ENCODE measurements around the gene SMARCC2. TPM values are rescaled to one million over a fixed set of nuclear protein-coding genes. Genes with fewer than 3 reads are reported as not detected.

Gene SMARCC2
- total RNA-seq, result 63.4 TPM
- long read RNA-seq, full-length matches to known transcripts, result 70 of 188 reads
- long read RNA-seq, partial matches to known transcripts, result 33 of 188 reads
- long read RNA-seq, other reads (novel, unspliced or antisense), result 85 of 188 reads

DNA sequence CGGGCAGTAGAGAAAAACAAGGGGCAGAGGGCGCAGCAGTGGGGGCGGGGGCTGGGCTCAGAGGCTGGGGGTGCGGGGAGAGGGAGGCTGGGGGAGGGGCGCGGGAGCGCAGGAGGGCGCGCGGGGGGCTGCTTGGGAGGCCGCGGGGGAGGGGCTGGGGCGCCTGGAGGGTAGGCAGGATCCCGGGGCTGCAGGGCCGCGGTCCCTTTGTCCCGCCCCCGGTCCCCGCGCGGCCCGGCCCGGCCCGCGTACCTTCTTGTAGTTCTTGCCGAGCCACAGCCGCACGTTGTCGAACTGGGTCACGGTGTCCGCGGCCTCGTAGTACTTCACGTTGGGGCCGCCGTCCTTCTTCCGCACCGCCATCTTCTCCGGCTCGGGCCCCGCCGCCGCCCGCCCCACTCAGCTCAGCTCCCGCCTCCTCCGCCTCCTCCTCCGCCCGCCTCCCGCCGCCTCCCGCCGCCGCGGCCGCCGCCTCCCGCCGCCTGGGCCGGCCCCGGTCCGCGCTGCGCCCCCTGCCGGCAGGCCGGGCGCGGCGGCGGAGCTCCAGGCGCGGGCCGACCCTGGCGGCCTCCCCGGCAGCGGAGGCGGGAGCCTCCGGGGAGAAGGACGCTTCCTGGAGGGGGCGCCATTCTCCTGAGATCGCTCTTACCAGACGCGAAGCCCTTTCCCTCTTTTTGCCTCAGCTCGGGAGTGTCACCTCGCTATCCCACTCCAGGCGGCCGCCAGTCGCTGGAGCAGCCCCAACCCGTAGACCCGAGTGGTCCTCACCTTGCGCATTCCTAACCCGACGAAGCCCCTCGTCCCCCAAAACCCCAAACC lies at the start of gene SMARCC2:
Gene SMARCC2 (minus strand): TSS at position 385 of the 819 bp plus-strand sequence. CDS start 22 bp downstream, at position 363.
- ATAC-seq (ENCODE audit: poor library complexity) (peak; percentile 90), DNase-seq (peak; percentile 92)
- intact Hi-C loops (cut with DNase I), result loop anchor here (2.0 kb wide), 1 partner anchor 71 kb away; the partner anchor contains the start of gene ZC3H10

DNA sequence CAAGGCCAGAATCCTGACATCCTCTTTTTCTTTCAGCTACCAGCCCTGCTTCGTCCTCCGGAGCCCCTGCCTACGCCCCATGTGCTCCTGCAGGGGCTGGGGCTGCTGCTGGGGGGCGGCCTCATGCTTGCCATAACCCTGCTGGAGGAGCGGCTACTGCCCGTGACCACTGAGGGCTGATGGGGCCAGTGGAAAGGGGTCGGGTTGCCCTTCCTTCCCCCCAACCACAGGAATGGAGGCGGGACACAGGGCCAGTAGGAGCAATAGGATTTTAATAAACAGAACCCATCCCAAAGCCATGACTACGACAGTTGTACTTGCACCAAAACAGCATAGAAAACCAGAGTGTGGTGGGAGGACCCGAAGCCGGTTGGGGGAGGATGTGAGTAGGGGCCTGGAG lies 48.3 kb upstream of the SMARCC2 start:
- ATAC-seq (ENCODE audit: poor library complexity) (no peak), DNase-seq (no peak)
- intact Hi-C loops (cut with DNase I), result no loop called here

DNA sequence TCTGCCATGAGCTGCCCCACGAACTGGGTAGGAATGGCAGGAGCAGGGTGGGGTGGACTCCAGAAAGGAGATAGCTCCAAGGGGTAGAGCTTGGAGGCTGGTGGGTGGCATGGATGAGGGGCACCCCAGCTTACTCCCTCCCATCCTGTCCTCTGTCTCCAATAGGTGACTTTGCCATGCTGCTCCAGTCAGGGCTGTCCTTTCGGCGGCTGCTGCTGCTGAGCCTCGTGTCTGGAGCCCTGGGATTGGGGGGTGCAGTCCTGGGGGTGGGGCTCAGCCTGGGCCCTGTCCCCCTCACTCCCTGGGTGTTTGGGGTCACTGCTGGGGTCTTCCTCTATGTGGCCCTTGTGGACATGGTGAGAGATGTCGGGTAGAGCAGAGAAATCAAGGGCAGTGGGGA lies 47.7 kb upstream of the SMARCC2 start:
- ATAC-seq (ENCODE audit: poor library complexity) (no peak), DNase-seq (no peak)
- intact Hi-C loops (cut with DNase I), result no loop called here

DNA sequence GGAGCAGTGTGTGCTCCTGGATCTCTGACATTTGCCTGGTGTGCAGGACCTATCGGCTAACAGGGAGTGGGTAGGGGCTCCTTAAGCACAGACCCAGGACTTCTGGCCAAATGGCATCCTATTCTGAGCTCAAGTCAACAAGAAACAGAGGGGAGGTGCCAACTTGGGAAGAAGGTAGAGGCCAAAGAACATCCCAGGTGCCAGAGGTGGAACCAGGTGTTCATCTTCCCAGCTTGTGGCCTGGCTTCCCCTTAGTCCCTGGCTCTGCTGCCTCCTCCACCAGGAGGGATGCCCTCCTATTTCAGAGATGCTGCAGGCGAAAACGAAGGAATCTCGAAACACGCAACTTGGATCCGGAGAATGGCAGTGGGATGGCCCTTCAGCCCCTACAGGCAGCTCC lies 46.8 kb upstream of the SMARCC2 start:
- intact Hi-C loops (cut with DNase I), result no loop called here
- no peak for DNase-seq

DNA sequence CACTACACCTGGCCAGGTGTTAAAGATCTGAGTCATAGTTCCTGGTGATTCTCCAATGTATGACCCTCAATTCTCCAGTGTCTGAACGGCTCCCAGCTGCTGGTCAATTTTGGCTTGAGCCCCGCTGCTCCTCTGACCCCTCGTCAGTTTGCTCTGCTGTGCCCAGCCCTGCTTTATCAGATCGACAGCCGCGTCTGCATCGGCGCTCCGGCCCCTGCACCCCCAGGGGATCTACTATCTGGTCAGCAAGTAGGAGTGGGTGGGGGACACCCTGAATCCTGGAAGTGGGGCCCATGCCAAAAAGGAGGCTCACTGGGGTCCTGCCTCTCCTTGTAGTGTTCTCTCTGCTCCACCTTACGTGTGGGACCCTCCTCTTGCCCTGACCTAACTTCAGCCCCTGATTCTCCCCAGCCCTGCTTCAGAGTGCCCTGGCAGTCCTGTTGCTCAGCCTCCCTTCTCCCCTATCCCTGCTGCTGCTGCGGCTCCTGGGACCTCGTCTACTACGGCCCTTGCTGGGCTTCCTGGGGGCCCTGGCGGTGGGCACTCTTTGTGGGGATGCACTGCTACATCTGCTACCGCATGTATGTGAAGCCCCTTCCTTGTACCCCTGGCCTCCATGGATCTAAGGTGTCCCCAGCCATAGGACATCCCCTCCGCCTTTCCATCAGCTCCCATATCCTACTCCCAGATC lies 45.6 kb upstream of the SMARCC2 start:
- intact Hi-C loops (cut with DNase I), result no loop called here
- DNase-seq (no peak), ATAC-seq (ENCODE audit: poor library complexity) (no peak)

More for the DNA sequence above, 46.8 kb upstream of the SMARCC2 start:
- no peak for ATAC-seq (ENCODE audit: poor library complexity)

DNA sequence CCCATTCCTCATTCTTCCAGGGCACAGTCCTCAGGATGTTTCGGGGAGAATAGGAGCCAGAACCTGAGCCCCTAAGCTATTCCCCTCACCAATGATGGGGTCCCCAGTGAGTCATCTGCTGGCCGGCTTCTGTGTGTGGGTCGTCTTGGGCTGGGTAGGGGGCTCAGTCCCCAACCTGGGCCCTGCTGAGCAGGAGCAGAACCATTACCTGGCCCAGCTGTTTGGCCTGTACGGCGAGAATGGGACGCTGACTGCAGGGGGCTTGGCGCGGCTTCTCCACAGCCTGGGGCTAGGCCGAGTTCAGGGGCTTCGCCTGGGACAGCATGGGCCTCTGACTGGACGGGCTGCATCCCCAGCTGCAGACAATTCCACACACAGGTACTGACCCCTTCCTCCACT lies 41.9 kb upstream of the SMARCC2 start:
- ATAC-seq (ENCODE audit: poor library complexity), result no peak
- intact Hi-C loops (cut with DNase I), result no loop called here
- no peak for DNase-seq

DNA sequence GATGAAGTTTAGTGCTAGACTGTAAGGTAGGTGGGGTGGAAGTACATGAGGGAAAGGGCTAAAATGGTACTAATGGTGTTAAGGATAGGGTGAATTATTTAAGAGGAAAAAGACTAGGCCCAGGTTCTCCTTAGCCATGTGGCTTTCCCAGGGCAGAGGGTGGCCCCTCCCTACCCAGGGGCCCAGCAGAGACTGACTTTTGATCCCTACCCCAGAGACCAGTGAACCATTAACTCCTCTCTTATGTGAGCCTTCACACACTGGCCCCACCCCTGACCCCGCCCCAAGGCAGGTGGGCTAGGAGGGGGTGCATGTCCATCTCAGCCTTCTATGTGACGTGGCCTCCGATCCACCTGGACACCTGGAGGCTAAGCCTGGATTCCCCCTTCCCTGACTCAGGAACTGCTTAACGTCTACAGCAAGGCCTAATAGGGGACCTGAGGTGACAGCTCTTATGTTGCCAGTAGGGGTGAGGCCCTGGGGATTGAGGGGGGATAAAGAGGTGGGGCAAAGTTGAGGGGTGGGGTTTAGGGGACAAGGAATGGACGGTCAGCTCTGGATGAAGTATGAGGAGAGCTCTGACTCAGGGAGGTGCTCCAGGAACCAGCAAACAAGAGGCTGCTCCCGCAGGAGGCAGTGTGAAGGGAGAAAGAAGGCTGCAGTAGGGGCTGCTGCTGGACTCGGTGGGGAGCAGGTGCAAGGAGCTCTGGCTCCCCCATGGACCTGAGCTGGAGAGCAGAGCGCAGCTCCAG lies 41.3 kb upstream of the SMARCC2 start:
- DNase-seq, result no peak
- intact Hi-C loops (cut with DNase I), result no loop called here
- peak; percentile 11 for ATAC-seq (ENCODE audit: poor library complexity)

DNA sequence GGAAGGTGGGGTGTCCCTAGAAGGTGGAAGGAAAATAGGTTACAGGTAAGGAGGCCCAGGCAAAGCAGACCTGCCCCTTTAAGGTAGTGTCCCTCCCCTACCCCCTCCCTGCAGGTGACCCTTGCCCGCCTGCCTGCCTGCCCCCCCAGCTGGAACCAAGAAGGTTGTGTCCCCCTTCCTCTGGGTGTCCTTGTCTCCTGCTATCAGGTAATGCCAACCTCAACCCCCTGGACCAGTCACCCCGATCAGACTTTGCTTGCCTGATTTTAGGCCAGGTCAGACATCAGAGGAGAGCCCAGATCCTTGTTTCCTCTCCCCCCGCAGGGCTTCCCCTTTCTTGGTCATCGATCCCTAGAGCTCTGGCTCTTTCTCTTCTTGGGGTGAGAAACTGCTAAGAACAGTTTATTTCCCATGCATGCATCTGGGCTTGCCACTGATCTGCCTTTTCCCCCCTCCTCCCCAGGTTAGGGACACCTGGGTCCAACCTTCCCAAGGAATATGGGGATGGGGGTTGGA lies 40.7 kb upstream of the SMARCC2 start, which contains the start of gene SLC39A5:
Gene SLC39A5 (plus strand): TSS at position 136 of the 516 bp plus-strand sequence. CDS start 1,224 bp downstream, outside the sequence.
- DNase-seq (no peak), ATAC-seq (ENCODE audit: poor library complexity) (no peak)
- intact Hi-C loops (cut with DNase I), result no loop called here

DNA sequence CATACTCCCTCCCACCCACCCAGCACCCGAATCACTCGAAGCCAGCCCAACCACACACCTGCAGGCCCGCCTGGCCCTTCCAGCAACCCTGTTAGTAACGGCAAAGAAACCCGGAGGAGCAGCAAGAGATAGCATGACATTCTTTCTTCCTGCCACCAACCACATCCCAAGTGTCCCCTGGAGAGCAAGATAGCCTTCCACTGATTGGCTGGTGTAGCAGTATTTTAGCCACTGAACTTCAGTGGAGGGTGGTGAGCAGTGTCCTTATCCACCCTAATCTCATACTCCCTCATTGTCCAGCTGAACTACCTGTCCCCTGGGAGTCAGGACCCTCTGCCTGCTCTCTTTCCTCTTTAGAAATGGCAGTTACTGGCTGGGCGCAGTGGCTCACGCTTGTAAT lies 39.8 kb upstream of the SMARCC2 start:
- intact Hi-C loops (cut with DNase I), result no loop called here
- ATAC-seq (ENCODE audit: poor library complexity), result no peak
- DNase-seq, result no peak

DNA sequence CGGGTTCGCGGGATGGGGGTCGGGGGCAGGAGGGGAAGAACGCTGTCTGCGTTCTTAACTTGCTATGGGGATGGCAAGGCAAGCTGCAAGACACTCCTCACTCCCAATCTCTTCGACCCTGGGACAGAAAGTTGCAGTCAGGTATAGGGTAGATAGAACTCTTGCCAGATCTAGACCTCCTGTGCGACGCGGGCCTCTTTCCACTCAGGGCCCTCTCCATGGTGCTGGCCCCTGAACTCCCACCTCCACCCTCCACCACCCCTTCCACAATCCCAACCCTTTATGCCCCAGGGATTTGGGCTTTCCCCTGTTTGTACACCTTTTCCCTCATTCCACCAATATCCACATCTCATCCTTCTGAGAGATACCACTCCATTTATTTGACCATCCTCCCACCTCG lies 35.7 kb upstream of the SMARCC2 start:
- intact Hi-C loops (cut with DNase I), result no loop called here
- no peak for DNase-seq
- no peak for ATAC-seq (ENCODE audit: poor library complexity)

DNA sequence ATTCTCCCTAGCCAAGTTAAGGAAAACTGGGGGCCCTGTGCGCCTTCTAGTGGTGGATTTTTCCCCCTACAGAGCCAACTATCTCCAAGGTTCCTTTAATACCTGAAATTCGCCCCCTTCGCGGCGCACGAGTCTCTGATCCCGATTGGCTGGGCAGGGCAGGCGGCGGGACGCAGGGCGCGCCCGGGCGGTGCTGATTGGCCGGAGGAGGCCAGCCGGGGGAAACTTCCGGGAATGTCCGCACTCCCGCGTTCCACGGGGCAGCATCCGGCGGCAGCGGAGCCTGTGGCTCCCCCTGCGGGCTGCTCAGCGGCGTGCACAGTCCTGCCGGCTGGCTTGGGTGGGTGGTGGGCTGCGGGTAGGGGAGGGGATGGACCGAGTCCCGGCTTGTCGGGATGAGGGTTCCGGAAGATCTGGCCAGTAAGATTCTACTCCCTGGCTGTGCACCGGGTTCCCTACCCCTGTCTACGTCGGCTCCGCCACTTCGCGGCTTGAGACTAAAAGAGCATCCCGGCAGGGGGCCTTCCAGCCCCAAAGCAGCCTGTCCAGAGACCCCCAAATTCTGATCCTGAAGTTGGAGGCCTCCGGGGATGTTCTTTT lies 34.9 kb upstream of the SMARCC2 start, which contains the start of gene NABP2:
Gene NABP2 (plus strand): TSS at position 241 of the 600 bp plus-strand sequence. CDS start 515 bp downstream, outside the sequence.
- ATAC-seq (ENCODE audit: poor library complexity), result peak; percentile 87
- intact Hi-C loops (cut with DNase I), result no loop called here
- peak; percentile 99 for DNase-seq

DNA sequence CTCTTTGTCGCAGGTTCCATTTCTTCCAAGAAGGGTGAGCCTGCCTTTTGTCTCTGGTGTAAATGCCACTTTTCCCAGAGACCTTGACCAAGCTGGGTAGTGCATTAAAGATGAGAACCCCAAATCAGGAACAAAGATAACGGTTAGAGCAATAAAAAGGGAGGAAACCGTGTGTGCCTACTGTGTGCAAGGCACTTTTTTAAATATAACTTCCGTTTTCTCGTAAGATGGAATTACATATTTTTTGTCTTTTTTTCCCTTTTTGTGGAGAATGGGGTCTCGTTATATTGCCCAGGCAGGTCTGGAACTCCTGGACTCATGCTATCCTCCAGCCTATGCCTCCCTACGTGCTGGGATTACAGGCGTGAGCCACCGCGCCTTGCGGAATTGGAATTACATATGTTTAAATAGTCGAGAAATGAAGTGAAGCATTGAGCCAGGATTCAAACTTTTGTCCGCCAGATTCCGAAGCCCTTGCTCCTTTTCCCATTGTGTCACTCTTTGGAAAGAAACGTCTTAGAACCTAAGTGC lies 34.4 kb upstream of the SMARCC2 start:
- intact Hi-C loops (cut with DNase I), result loop anchor here (2.0 kb wide), 2 partner anchors 33 to 105 kb away; partner anchors contain the start of gene ZC3H10
- ATAC-seq (ENCODE audit: poor library complexity) (peak; percentile 0), DNase-seq (no peak)

DNA sequence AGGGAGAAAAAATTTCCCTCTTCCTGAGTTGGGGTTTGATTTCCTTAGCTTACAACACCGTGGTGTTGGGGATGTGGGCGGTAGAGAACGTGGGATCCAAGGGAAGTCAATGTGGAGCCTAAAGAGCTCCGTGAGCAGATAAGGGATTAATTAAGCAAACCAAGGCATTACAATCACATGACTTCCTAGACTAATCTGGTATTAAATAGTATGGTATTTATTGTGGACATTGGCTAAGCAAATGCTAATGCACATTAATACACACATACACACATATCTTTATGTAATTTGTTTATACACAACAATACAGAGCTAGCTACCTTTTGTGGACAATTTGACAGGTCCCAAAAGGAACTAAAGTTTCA lies 33.2 kb upstream of the SMARCC2 start:
- ATAC-seq (ENCODE audit: poor library complexity) (no peak), DNase-seq (no peak)
- intact Hi-C loops (cut with DNase I), result loop anchor here (2.0 kb wide), 2 partner anchors 32 to 104 kb away; partner anchors contain the start of gene ZC3H10

DNA sequence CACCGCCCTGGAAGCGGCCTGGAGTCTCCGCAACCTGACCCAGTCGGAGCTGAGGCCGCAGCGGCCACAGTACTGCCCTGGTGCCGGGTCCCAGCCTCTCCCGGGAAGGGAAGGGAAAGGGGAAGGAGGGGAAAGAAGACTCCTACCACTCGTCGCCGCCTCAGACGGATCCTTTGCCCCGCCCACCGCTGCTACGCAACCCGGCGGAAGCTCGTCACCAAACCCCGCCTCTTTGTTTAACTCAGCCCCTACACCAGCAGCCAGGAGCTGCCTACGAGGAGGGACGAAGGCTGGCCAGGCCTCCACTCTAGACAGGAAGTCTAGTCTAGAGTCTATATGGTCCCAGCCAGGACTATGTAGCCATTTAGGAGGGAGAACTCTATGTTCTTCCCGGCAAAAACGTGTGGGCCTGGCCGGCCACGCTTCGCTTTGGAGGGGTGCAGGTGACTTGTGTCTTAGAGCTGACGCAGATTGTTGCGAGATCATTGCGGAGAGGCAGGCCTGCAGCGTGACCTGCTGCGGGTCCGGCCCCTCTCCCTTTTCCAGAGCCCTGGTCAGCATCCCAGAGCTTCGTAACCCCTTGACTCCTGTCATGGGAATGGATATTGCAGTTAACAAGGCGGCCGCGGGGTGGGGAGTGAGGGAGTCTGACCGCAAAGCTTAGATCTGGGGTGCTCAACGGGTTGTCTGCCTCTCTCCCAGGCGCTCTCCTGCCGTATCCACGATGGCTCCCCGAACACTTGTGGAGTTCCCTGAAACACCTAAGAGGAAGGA lies 32.7 kb upstream of the SMARCC2 start, which contains the start of gene RNF41:
Gene RNF41 (minus strand): TSS at position 166 of the 774 bp plus-strand sequence. CDS start 7,875 bp downstream, outside the sequence.
- peak; percentile 93 for ATAC-seq (ENCODE audit: poor library complexity)
- DNase-seq, result peak; percentile 99
- intact Hi-C loops (cut with DNase I), result loop anchor here (2.0 kb wide), 2 partner anchors 31 to 103 kb away; partner anchors contain the start of gene ZC3H10

DNA sequence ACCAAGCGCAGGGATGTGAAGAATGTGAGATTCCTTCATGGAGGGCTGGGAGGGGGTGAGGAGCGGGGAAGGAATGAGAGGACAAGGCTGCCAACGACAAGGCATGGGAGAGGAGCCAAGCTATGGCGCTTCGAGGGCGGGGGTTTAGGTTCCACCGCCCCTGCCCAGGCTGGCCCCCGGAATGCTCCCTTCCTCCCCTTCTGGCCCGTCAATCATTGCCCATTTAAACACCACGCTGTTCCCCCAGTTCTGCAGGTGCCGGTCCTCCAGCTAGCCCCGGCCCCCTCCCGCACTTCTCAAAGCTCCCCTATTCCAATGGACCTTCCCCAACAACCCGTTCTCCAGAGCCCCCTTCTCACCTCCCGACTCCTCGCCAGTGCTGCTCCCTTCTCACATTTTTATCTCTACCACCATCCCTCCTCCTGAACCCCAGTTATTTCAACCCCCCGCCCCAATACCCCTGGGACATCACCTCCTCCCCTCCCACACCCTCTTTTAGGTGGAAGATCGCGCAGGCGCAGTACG lies 32.0 kb upstream of the SMARCC2 start:
- ATAC-seq (ENCODE audit: poor library complexity) (peak; percentile 38), DNase-seq (peak; percentile 71)
- intact Hi-C loops (cut with DNase I), result no loop called here

DNA sequence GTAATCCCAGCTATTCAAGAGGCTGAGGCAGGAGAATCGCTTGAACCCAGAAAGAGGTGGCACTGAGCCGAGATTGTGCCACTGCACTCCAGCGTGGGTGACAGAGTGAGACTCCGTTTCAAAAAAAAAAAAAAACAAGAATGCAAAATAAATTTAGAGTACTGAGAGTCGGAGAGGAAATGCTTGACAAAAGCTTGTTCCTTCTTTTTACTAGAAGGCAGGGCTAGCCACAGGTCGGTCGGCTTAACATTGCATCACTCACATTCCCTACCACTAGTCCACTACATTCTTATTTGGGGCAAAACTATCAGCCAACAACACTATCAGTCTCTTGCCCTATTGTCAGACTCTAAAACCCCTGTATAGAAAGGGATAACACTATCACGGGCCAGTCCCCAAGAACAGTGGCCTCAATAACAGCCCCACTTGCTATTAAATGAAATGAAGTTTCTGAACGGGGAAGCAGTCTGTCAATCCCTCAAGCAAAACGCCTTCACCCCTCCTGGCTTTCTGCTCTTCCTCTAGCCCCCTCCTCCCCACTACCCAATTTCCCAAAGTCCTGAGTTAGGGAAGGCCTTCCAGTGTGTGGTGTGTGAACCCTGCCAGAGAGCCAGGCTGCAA lies 31.4 kb upstream of the SMARCC2 start:
- DNase-seq (no peak), ATAC-seq (ENCODE audit: poor library complexity) (no peak)

More for the DNA sequence above, 31.4 kb upstream of the SMARCC2 start:
- intact Hi-C loops (cut with DNase I), result no loop called here

Data from Right ventricle myocardium superior (tissue), 1 donor.